Mesenchymal stem cell (in vitro differentiated cells and primary cell): ENCODE measurements around the gene AKAP1.
A peak's percentile ranks its signal among the peaks of the same experiment; 100 is the strongest.

Experiments
- DNase-seq: peaks from one replicate; pipeline ENCODE4 v3.0.0-alpha.2; 2013
- H2AFZ ChIP-seq: one replicate; pipeline ENCODE4 v1.6.1; 2013; ENCODE audit warnings: low read depth, mild to moderate bottlenecking, control low read depth, inconsistent platforms, low read length, moderate library complexity
- H2AK5ac ChIP-seq: 2 replicates; pipeline ENCODE4 v1.6.1; 2013; ENCODE audit warnings: low read length, moderate library complexity, mild to moderate bottlenecking, inconsistent platforms; ENCODE audit not compliant: severe bottlenecking
- H2BK120ac ChIP-seq: one replicate; pipeline ENCODE4 v1.6.1; 2013; ENCODE audit warnings: low read depth, mild to moderate bottlenecking, inconsistent platforms, low read length, moderate library complexity
- H2BK12ac ChIP-seq, 2 experiments: one replicate each; pipeline ENCODE4 v1.6.1; 2013; ENCODE audit warnings: inconsistent platforms in 2 of 2, low read length in 2 of 2, mild to moderate bottlenecking in 2 of 2, moderate library complexity in 2 of 2, control low read depth in 1 of 2
- H2BK15ac ChIP-seq: one replicate; pipeline ENCODE4 v1.6.1; 2013; ENCODE audit warnings: mild to moderate bottlenecking, low read depth, inconsistent platforms; ENCODE audit not compliant: poor library complexity, severe bottlenecking
- H2BK5ac ChIP-seq: 2 replicates; pipeline ENCODE4 v1.6.1; 2013; ENCODE audit warnings: low read depth, mild to moderate bottlenecking, low read length, control low read depth, inconsistent platforms; ENCODE audit not compliant: poor library complexity, severe bottlenecking
- H3K14ac ChIP-seq, 2 experiments: one replicate each; pipeline ENCODE4 v1.6.1; 2013; ENCODE audit warnings: inconsistent platforms in 2 of 2, low read length in 2 of 2, control low read depth in 1 of 2, mild to moderate bottlenecking in 1 of 2, moderate library complexity in 1 of 2
- H3K18ac ChIP-seq, 2 experiments: one replicate each; pipeline ENCODE4 v1.6.1; 2013; ENCODE audit warnings: inconsistent platforms in 2 of 2, low read length in 2 of 2, control low read depth in 1 of 2, low read depth in 1 of 2, mild to moderate bottlenecking in 1 of 2
- H3K23ac ChIP-seq, 2 experiments: one replicate each; pipeline ENCODE4 v1.6.1; 2013; ENCODE audit warnings: inconsistent platforms in 2 of 2, low read length in 2 of 2, mild to moderate bottlenecking in 2 of 2, moderate library complexity in 2 of 2, control low read depth in 1 of 2
- H3K27ac ChIP-seq: 2 replicates; pipeline ENCODE4 v1.5.1; 2013; ENCODE audit warnings: mild to moderate bottlenecking, moderate library complexity, low read length, control low read depth, inconsistent platforms; ENCODE audit not compliant: poor library complexity, severe bottlenecking
- H3K27me3 ChIP-seq, 2 experiments: 2 replicates each; pipeline versions ENCODE4 v1.6.1 to v1.7.0; 2013; ENCODE audit warnings: low read length in 2 of 2, mild to moderate bottlenecking in 2 of 2, moderate library complexity in 2 of 2, control low read depth in 1 of 2, inconsistent platforms in 1 of 2; ENCODE audit not compliant: control insufficient read depth in 1 of 2, insufficient read depth in 1 of 2
- H3K36me3 ChIP-seq, 2 experiments: 2 replicates each; pipeline versions ENCODE4 v1.6.1 to v1.7.0; 2013; ENCODE audit warnings: low read length in 2 of 2, control low read depth in 1 of 2, inconsistent platforms in 1 of 2, low read depth in 1 of 2, mild to moderate bottlenecking in 1 of 2; ENCODE audit not compliant: insufficient read depth in 2 of 2, control insufficient read depth in 1 of 2
- H3K4ac ChIP-seq, 2 experiments: one replicate each; pipeline ENCODE4 v1.6.1; 2013; ENCODE audit warnings: inconsistent platforms in 2 of 2, low read length in 2 of 2, mild to moderate bottlenecking in 2 of 2, moderate library complexity in 2 of 2, control low read depth in 1 of 2, low read depth in 1 of 2
- H3K4me1 ChIP-seq: 2 replicates; pipeline ENCODE4 v1.6.1; 2013; ENCODE audit warnings: low read depth, low read length, control low read depth; ENCODE audit not compliant: control insufficient read depth, insufficient read depth
- H3K4me2 ChIP-seq: 2 replicates; pipeline ENCODE4 v1.6.1; 2013; ENCODE audit warnings: low read length, mild to moderate bottlenecking, inconsistent platforms; ENCODE audit not compliant: poor library complexity, severe bottlenecking
- H3K4me3 ChIP-seq, 2 experiments: 2 replicates each; pipeline versions ENCODE4 v1.5.1 to v1.7.0; 2013; ENCODE audit warnings: low read length in 2 of 2, mild to moderate bottlenecking in 2 of 2, control low read depth in 1 of 2, low read depth in 1 of 2; ENCODE audit not compliant: insufficient read depth in 1 of 2
- H3K79me1 ChIP-seq: replicated peaks from 2 replicates; pipeline ENCODE4 v1.6.1; 2013; ENCODE audit warnings: mild to moderate bottlenecking, control low read depth, low read length, inconsistent platforms; ENCODE audit not compliant: poor library complexity, severe bottlenecking
- H3K9ac ChIP-seq: 2 replicates; pipeline ENCODE4 v1.7.0; 2013; ENCODE audit warnings: mild to moderate bottlenecking, low read length, moderate library complexity
- H3K9me3 ChIP-seq: 2 replicates; pipeline ENCODE4 v1.7.0; 2013; ENCODE audit warnings: mild to moderate bottlenecking, low read length; ENCODE audit not compliant: control insufficient read depth
- H4K8ac ChIP-seq: one replicate; pipeline ENCODE4 v1.6.1; 2013; ENCODE audit warnings: inconsistent platforms, mild to moderate bottlenecking, low read length, moderate library complexity
- H4K91ac ChIP-seq: one replicate; pipeline ENCODE4 v1.6.1; 2013; ENCODE audit warnings: mild to moderate bottlenecking, low read length, inconsistent platforms
- WGBS: methylation state at CpG from one replicate; pipeline ENCODE4 v1.1.7; 2013; ENCODE audit warnings: mixed read lengths; 5-methylcytosine and 5-hydroxymethylcytosine counted together

Gene AKAP1

DNA sequence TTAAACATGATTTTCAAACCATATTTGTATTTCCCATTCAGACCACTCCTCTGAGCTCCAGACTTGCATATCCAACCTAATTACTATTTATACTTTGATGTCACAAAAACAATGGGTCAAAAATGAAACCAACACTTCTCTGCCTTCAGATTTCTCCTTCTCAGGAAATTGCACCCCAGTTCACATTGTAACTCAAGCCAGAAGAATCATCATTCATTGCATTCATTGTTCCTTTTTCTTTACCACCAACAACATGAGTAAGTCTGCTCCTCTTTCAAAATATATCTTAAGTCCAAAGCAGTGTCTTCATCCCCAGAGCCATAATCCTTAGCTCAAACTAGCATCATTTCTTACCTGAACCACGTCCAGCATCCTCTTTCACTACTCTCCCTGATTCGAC is 2.6 kb upstream of the AKAP1 start:
- H3K79me1 ChIP-seq: peaks cover 6% of the 10 kb centered on the region
- H3K27me3 ChIP-seq: peaks cover 0 to under 1% of the 10 kb centered on the region in 2 experiments
- no peak overlapping the region for H3K9ac ChIP-seq
- no peak overlapping the region for H3K4me3 ChIP-seq
- no peaks in the 10 kb centered on the region for H3K36me3 ChIP-seq
- no peak overlapping the region for H4K8ac ChIP-seq
- no peak overlapping the region for H2AFZ ChIP-seq
- H2BK120ac ChIP-seq: no peak overlapping the region
- no peak overlapping the region for H3K4ac ChIP-seq
- no peak overlapping the region for H2AK5ac ChIP-seq
- no peak overlapping the region for H2BK15ac ChIP-seq
- no peak overlapping the region for H3K14ac ChIP-seq
- H2BK12ac ChIP-seq: no peak overlapping the region
- peaks cover 3% of the 10 kb centered on the region for H3K4me1 ChIP-seq
- H3K18ac ChIP-seq: no peak overlapping the region
- no peak overlapping the region for H3K27ac ChIP-seq
- DNase-seq: no peak
- no peak overlapping the region for H3K23ac ChIP-seq
- H3K4me2 ChIP-seq: no peak overlapping the region
- H3K9me3 ChIP-seq: no peaks in the 10 kb centered on the region
- WGBS: 79% methylated on average over 2 of the region's 2 CpGs
- no peak overlapping the region for H2BK5ac ChIP-seq
- no peak overlapping the region for H4K91ac ChIP-seq

DNA sequence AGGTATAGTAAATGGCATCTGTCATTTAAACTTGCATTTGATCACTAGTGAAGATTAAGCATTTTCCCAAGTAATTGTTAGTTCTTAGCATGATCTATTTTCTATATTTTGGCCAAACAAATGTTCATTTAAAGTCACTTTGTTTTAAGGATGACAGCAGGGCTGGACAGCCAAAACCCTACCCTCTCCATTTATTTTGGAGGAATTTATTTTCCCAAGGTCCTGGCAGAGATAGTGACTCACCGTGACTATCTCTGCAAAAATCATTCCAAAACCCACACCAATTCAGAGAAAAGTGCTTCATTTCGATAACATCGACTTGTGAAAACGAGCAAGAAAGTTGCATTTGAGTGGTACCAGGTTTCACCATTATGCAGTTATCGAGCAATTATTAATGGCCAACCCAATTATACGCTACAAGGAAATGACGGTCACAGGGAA is 665 bp upstream of the AKAP1 start:
- Histone ChIP-seq H2BK120ac (peak overlapping the region; percentile 89), H4K91ac (no peak overlapping the region), H3K79me1 (peaks cover 18% of the 10 kb centered on the region), H2BK15ac (no peak overlapping the region), H2BK12ac (no peak overlapping the region), H3K4me1 (peaks cover 3% of the 10 kb centered on the region), H2BK5ac (no peak overlapping the region), H3K4me2 (peak overlapping the region; percentile 12), H3K9ac (peak overlapping the region; percentile 99), H3K36me3 (no peaks in the 10 kb centered on the region), H3K9me3 (no peaks in the 10 kb centered on the region), H3K4me3 (peak overlapping the region; percentile 74 to 98), H3K23ac (no peak overlapping the region), H2AK5ac (no peak overlapping the region), H3K18ac (peak overlapping the region; percentile 89 to 96), H3K14ac (peak overlapping the region in 1 of 2 experiments; percentile 72), H3K4ac (peak overlapping the region in 1 of 2 experiments; percentile 85), H3K27me3 (no peaks in the 10 kb centered on the region), H3K27ac (peak overlapping the region; percentile 86), H2AFZ (peak overlapping the region; percentile 81), H4K8ac (peak overlapping the region; percentile 95)
- WGBS: 1% methylated on average over 7 of the region's 7 CpGs
- no peak for DNase-seq

DNA sequence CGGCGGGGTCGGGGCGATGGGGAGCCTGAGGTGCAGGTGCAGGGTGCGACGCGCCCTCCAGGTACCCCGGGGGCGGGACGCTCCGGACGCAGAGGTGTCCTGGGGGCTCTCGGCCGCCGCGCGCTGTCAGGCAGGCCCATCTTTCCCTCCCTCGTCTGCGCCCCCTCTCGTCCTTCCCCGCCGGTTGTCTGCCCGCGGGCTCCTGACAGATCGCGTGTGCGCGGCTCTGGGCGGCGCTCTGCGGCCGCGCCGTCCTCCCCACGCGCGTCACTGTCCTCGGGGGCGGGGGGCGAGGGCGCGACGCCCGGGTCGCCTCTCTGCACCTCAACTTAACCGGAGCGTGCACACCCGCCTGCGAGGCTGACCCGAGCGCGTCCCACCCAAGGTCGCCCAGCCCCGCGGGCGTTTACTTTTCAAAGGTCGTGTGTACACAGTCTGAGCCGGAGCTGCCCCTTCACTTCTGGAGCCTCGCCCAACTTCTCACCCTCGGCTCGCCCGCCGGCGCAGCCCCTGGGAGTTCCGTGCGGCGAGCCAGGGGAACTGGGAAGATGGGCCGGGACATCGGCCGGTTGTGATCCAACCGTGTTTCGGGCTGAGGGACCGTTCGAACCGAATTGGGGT is 512 bp downstream of the AKAP1 start:
- no peak overlapping the region for H3K27ac ChIP-seq
- no peak overlapping the region for H2BK120ac ChIP-seq
- H3K4me1 ChIP-seq: peaks cover 3% of the 10 kb centered on the region
- H3K4ac ChIP-seq: peak overlapping the region in 1 of 2 experiments; percentile 66
- H3K4me2 ChIP-seq: peak overlapping the region; percentile 98
- H3K18ac ChIP-seq: peak overlapping the region; percentile 11 to 82
- peak overlapping the region; percentile 78 to 98 for H3K4me3 ChIP-seq
- H3K27me3 ChIP-seq: no peaks in the 10 kb centered on the region
- H2AFZ ChIP-seq: peak overlapping the region; percentile 96
- under 1% methylated on average over 68 of the region's 75 CpGs for WGBS
- H2BK5ac ChIP-seq: no peak overlapping the region
- peak overlapping the region in 1 of 2 experiments; percentile 45 for H2BK12ac ChIP-seq
- H3K14ac ChIP-seq: peak overlapping the region in 1 of 2 experiments; percentile 85
- H2BK15ac ChIP-seq: peak overlapping the region; percentile 70
- peaks cover 23% of the 10 kb centered on the region for H3K79me1 ChIP-seq
- DNase-seq: peak; percentile 71
- H2AK5ac ChIP-seq: no peak overlapping the region
- peak overlapping the region; percentile 22 for H4K91ac ChIP-seq
- peak overlapping the region in 1 of 2 experiments; percentile 61 for H3K23ac ChIP-seq
- no peaks in the 10 kb centered on the region for H3K9me3 ChIP-seq
- no peaks in the 10 kb centered on the region for H3K36me3 ChIP-seq
- peak overlapping the region; percentile 82 for H3K9ac ChIP-seq
- no peak overlapping the region for H4K8ac ChIP-seq

DNA sequence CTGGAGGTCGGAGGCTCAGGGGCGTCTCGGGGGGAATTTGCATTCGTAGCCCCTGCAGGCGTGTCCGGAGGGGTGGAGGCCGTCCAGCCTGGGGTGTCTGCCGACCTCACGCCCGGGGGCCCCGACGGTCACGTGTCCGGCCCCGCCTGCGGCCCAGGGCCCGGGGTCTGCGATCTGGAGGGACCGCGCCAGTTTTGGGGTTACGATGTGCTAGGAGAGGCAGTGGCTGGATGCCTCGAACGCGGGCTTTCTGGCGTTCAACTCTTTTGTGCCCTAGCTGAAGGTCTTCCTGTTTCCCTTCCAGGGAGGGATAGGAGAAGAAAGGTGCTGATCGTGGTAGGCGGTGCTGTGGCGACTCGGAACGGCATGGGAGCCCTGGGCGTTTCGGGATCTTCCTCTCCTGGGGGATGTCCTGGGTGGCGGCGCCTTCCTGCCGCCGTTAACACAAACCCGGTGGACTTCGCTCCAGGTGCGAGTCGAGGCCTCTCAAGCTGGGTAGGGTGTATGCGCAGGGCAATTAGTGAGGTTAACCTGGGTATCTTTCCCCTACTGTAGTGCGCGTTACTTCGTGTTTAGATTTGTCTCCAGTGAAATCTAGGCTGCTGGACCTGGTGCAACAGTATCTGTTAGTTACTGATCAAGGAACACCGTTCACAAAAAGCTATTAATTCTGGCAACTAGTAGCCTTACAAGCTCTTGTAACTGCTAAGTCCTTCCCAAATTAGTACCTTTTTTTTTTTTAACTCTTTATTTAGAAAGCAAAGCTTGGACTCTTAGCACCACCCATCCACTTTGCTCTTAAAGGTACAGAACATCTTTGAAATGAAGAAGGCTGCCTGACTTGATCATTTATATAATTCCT is 1.3 kb downstream of the AKAP1 start:
- Histone ChIP-seq H3K27me3 (no peaks in the 10 kb centered on the region), H2BK12ac (peak overlapping the region in 1 of 2 experiments; percentile 8), H3K4ac (peak overlapping the region in 1 of 2 experiments; percentile 64), H2BK15ac (peak overlapping the region; percentile 62), H3K36me3 (peaks cover 0 to 3% of the 10 kb centered on the region in 2 experiments), H2BK5ac (no peak overlapping the region), H2AFZ (peak overlapping the region; percentile 96), H4K91ac (peak overlapping the region; percentile 22), H3K14ac (peak overlapping the region in 1 of 2 experiments; percentile 85), H4K8ac (peak overlapping the region; percentile 43), H3K4me2 (peak overlapping the region; percentile 98), H3K23ac (peak overlapping the region in 1 of 2 experiments; percentile 61), H3K9me3 (no peaks in the 10 kb centered on the region), H2AK5ac (no peak overlapping the region), H3K27ac (peak overlapping the region; percentile 28), H3K4me3 (peak overlapping the region; percentile 78 to 98), H3K4me1 (peaks cover 3% of the 10 kb centered on the region), H3K79me1 (peaks cover 29% of the 10 kb centered on the region), H3K18ac (peak overlapping the region; percentile 11 to 82), H2BK120ac (no peak overlapping the region), H3K9ac (peak overlapping the region; percentile 82)
- WGBS: under 1% methylated on average over 45 of the region's 45 CpGs
- DNase-seq: peak; percentile 52
